Activated gamma-delta T cell (primary cell): ENCODE measurements around the gene UBASH3B.

Source experiments
- DNase-seq: peaks from one replicate; lab custom pipeline; 2025; lab: John Stamatoyannopoulos, UW

The UBASH3B gene

GRCh38 chr11:122784325-122784955, 128.9 kb downstream of the UBASH3B start:
- DNase-seq = no peak

GRCh38 chr11:122785031-122785541, 129.6 kb downstream of the UBASH3B start:
- no peak for DNase-seq

- DNase-seq = no peak
Observed at GRCh38 chr11:122786896-122787295, 131.4 kb downstream of the UBASH3B start.

GRCh38 chr11:122788781-122789535, 133.4 kb downstream of the UBASH3B start:
- DNase-seq = no peak

GRCh38 chr11:122789907-122790306, 134.4 kb downstream of the UBASH3B start:
- DNase-seq = no peak

GRCh38 chr11:122791411-122791810, 135.9 kb downstream of the UBASH3B start:
- no peak for DNase-seq

- no peak for DNase-seq
Observed at GRCh38 chr11:122791836-122792235, 136.3 kb downstream of the UBASH3B start.

GRCh38 chr11:122793515-122793914, 138.0 kb downstream of the UBASH3B start:
- DNase-seq = no peak

GRCh38 chr11:122795307-122795706, 139.8 kb downstream of the UBASH3B start:
- no peak for DNase-seq

- no peak for DNase-seq
Observed at GRCh38 chr11:122796128-122796717, 140.7 kb downstream of the UBASH3B start.

GRCh38 chr11:122797651-122798050, 142.1 kb downstream of the UBASH3B start:
- no peak for DNase-seq

GRCh38 chr11:122799406-122800105, 144.0 kb downstream of the UBASH3B start:
- DNase-seq = no peak

- no peak for DNase-seq
Observed at GRCh38 chr11:122802876-122803275, 147.4 kb downstream of the UBASH3B start.

- no peak for DNase-seq
Observed at GRCh38 chr11:122803306-122803705, 147.8 kb downstream of the UBASH3B start.

- no peak for DNase-seq
Observed at GRCh38 chr11:122803716-122804115, 148.2 kb downstream of the UBASH3B start.

- no peak for DNase-seq
Observed at GRCh38 chr11:122804161-122804560, 148.6 kb downstream of the UBASH3B start.

GRCh38 chr11:122804796-122805195, 149.3 kb downstream of the UBASH3B start:
- DNase-seq = no peak

GRCh38 chr11:122807731-122808477, 152.4 kb downstream of the UBASH3B start:
- DNase-seq = no peak

GRCh38 chr11:122808478-122808869, 153.0 kb downstream of the UBASH3B start:
- DNase-seq = no peak

GRCh38 chr11:122809866-122810265, 154.3 kb downstream of the UBASH3B start:
- DNase-seq = no peak

GRCh38 chr11:122811721-122812120, 156.2 kb downstream of the UBASH3B start:
- no peak for DNase-seq

- no peak for DNase-seq
Observed at GRCh38 chr11:122812638-122813037, 157.1 kb downstream of the UBASH3B start.
